Right forelimb (tissue), 1 donor: ENCODE results near the gene FAM110C.
"Not testable (repeated sequence)": the region's sequence is repeated elsewhere in the genome, so short reads cannot be mapped to it uniquely, and the experiment has no call there.

ENCODE experiments used
- DNase-seq: peaks from one replicate; pipeline ENCODE4 v3.0.0-alpha.2; 2018

FAM110C gene

DNA sequence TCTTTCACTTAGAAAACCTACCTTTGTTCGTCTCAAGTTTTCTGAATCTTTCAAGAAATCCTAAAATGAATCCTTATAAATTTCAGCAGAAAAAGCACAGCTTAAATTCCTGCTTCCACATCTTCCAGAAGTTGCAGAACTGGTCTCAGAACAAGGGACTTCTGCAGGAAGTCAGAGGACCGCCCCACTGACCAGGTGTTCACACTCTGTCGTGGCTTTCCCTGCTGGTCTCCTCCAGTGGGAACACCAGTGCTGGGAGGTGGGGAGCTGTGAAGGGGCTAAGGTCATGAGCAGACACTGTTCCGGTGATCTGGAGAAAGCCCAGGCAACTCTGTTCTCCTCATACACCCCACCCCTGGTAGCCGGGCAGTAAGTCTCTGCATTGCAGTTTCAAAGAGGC is 3.5 kb downstream of the FAM110C start:
- no peak for DNase-seq

GRCh38 chr2:40465-40864 is 5.8 kb downstream of the FAM110C start:
- DNase-seq, result no peak

DNA sequence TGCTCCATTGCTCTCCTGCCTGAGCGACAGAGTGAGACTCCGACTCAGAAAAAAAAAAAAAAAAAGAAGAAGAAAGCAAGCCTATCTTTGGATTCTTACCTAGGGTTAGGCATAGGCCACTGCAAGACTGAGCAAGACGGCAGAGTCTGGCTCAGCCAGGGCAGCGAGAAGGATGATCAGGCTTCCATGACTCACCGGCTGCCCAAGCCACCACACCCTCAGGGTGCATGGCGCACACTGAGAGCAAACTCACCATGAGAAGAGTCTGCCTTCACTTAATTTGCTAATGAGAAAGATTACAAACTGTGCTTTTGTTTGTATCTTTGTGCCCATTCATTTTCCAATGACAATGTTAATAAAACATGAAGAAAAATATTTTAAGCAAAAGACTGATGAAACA is 8.2 kb downstream of the FAM110C start:
- no peak for DNase-seq

- no peak for DNase-seq
Observed at GRCh38 chr2:36318-36717, 10.0 kb downstream of the FAM110C start.

GRCh38 chr2:35852-36251 is 10.5 kb downstream of the FAM110C start:
- no peak for DNase-seq

DNA sequence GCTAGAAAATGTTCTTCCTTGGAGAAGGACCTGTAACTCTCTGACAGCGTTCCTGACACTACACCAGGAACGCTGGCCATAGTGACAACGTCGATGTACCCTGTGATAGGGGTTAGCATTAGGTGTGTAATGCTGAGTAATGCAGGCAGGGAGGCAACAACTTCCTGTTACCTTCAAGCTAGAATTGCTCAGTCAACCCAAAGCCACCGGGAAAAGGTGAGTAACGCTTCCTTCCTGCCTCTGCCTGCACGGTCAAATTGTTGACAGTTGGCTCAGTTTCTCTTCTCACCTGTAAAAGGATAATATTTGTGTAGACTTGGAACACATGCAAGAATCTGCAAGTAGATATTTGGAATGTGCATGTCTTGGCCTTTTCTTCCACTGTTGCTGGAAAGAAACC is 12.7 kb downstream of the FAM110C start:
- no peak for DNase-seq

- DNase-seq, result no peak
Observed at GRCh38 chr2:32068-32467, 14.2 kb downstream of the FAM110C start.

DNA sequence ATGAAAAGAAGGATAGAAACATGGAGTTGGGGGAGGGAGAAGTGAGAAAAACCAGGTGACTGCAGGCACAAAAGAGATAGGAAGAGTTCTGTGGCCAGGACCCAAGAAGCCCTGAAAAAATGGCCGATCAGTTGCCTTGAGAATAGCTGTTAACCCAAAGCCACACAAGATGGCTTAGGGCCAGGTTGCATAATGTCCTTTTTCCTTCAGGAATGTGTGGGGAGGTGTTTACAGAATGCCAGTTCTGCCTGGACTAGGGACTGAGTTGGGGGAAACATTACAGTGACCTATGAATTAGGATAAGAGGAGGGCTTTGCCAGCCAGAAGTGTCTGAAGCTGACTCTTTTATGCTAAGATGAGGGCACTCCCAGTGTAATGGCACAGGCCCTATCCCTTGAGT is 17.1 kb downstream of the FAM110C start:
- DNase-seq, result no peak

GRCh38 chr2:28406-28975 is 17.8 kb downstream of the FAM110C start:
- DNase-seq, result no peak

DNA sequence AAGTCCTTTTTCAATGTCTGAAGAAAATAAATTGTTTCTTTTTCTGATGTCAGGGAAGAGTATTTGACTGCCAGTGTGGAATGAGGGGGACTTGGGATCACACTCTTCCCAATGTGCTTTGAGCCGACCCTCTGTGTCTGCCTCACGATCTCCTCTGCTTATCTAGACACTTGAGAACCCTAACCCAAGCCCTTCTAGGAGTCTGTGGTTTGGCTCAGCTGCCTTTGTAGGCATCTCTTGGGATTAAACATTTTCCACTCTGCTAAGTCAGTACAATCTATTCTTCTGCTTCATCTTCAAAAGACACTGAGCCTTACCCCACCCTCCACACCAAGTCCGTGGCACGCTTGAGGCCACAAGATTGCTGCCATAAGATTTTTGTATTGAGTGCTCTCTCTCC is 19.4 kb downstream of the FAM110C start:
- no peak for DNase-seq

GRCh38 chr2:25543-25942 is 20.8 kb downstream of the FAM110C start:
- DNase-seq, result no peak

DNA sequence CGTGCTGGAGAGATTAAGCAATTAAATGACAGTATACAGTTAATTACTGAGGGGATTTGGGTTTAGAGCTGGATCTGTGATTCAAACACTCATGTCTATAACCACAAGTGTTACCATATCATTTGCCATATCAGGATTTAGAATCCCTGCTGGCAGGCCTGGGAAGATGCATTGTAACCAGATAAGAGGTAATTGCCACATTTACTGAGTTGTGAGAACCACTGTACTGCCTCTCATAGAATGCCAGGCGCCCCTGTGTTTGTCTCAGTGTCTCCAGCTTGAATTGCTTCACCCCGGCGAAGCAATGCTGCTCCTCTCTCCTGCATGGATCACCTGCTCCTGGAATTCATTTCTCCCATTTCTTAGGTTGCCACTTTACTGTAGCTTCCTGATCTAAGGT is 21.7 kb downstream of the FAM110C start:
- not testable (repeated sequence) for DNase-seq

DNA sequence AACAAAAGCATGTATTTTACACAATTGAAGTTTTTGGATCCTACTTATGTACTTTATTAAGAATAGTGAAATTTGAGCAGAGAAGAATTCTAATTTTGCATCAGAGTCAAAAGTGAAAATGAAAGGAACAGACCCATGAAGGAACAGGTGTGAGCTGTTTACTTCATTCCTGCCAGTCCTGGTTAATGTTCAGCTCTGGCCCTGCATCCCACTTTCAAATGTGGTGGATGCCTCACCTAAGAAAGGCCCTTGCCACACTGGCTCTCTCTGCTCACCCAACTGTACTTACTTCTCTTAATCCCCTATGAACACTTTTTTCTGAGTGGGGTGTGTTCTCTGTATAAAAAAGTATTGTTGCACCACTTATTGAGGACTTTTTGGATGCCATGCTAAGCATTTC is 22.2 kb downstream of the FAM110C start:
- DNase-seq, result no peak

DNA sequence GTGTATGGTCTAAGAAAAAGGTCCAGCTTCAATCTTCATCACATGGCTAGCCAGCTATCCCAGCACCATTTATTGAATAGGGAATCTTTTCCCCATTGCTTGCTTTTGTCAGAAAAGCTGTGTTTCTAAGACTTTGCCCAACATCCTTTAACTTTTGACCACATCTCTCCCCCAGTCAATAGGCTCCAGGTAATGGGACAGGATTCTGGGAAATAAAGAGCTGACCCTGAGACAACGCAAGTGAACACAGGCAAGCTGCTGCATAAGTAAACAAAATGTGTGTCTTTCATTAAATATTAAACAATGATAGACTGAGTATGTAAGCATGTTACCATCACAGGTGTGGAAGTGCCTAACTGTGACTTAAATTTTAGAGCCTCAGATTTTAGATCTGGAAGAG is 23.0 kb downstream of the FAM110C start:
- no peak for DNase-seq

GRCh38 chr2:22244-22643 is 24.1 kb downstream of the FAM110C start:
- not testable (repeated sequence) for DNase-seq

DNA sequence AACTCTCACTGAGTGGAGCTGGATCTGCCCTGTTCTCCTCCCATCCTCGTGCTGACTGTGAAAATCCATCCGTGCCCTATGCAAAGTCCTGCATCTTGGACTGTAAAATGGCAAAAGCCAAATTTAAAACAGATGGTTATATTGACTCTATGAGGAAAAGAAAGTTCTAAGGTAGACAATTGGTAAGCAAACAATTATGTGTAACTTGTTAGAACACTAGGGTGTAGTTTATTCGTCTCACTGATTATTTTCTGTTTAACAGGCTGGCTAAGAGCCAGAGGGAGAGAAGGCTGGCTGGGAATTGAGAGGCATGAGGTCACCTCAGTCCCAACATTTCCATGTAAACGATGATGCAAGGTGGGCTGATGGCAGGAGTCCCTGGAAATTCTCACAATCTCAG is 26.0 kb downstream of the FAM110C start:
- not testable (repeated sequence) for DNase-seq

DNA sequence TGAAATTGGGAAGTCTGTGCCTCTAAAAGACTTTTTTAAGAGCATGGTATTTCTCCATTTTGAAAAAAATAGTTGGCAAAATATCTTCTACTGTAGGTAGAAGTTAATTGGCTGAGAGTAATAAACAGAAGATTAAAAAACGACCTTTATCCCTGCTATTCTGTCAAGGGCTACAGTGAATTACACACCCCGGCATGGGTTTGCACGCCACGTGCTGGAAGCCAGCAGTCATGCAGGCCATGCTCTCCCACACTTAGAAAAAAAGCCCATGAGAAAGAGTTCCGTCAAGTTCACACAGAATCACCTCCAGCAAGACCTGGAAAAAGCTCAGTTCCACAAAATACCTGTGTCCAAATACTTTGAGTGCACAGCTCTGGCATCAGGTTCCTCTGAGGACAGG is 26.8 kb downstream of the FAM110C start:
- no peak for DNase-seq

DNA sequence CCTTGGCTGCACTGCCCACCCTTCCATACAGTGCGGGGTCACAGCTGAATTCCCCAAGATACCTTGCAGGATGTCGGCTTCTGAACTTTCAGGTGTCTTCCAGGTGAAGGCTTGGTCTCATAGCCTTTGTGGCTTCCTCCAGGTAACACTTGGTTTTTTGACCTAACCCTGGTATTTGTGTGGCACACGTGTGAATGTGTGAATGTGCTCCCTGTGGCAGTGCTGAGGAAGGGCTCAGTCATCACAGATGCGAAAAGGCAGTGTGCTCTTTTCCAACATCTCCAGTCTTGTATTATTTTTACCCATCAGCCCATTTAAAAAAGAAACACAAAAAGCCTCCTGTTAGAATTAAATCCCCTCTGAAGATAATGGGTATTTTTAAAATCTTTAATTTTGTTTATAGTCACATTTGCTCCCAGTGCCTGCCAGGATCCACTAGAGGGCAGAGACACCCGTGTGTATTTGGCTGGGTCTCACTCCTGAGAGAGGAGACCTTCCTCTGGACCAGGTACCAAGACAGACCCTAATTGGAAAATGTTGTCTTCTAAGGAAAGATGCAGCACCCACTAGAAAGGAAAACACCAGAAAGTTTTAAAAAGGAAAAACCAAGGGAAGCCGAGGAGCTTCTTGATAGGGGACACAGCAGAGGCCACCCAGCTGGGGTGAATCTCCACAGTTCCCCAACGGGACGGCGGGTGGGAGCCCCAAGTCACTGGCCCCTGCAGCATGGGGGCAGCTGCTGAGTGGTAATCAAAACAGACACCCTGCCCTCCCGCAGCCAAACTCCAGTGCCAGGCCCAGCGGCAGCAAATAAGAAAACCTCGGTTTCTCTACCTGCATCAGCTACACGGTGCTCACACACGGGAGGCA is 27.7 kb downstream of the FAM110C start:
- no peak for DNase-seq

DNA sequence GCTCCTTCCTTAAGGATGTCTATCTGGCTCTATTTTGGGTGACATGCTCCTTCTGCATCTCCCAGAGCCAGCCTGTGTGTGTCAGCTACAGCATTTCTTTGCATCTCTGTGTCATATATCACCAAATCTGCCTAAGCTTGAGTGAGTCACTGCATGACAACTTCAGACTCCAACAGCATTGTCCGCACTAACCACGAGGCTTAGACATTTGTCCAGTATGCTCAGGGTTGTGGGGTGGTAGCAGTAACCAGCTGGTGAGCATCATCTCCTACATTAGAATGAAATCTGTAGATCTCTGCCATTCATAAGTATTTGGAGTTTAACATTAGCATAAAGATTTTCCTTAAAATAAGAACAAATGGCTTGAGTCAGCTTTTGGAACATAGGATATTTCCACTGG is 30.4 kb downstream of the FAM110C start:
- not testable (repeated sequence) for DNase-seq

GRCh38 chr2:11248-11941 is 34.9 kb downstream of the FAM110C start:
- DNase-seq, result no peak

DNA sequence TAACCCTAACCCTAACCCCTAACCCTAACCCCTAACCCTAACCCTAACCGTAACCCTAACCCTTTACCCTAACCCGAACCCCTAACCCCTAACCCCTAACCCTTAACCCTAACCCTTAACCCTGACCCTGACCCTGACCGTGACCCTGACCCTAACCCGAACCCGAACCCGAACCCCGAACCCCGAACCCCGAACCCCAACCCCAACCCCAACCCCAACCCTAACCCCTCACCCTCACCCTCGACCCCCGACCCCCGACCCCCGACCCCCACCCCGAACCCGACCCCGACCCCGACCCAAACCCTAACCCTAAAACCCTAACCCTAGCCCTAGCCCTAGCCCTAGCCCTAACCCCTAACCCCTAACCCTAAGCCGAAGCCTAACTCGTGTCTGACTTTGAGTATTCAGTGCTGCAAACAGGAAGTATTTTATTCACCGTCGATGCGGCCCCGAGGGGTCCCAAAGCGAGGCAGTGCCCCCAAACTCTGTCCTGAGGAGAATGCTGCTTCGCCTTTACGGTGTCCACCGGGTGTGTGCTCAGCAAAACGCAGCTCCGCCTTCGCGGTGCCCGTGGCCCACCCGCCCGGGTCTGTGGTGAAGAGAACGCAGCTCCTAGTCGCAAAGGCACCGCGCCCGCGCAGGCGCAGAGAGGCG is 36.0 kb downstream of the FAM110C start:
- peak; percentile 57 for DNase-seq
